ENCODE data around the gene UGT1A9. TPM values are rescaled to one million over a fixed set of nuclear protein-coding genes. Genes with fewer than 3 reads are reported as not detected.

The UGT1A9 gene
- polyA plus RNA-seq, 1 donor from 2014 or later, result not detected

GRCh38 chr2:233691443-233692433 lies 20.0 kb downstream of the UGT1A9 start:
- Histone ChIP-seq H3K4me3 (ENCODE audit: low read length) (no peak overlapping the region), H3K9me2 (ENCODE audit: insufficient read depth, low read length) (no peaks in the 10 kb centered on the region), H3K36me3 (ENCODE audit: insufficient read depth, low read length) (no peaks in the 10 kb centered on the region), H3F3A (ENCODE audit: insufficient read depth, low read length, poor library complexity, severe bottlenecking) (no peaks in the 10 kb centered on the region), H3K4me2 (ENCODE audit: low read length) (no peak overlapping the region), H2AFZ (ENCODE audit: low read depth, low read length) (no peak overlapping the region), H4K20me1 (ENCODE audit: insufficient read depth) (no peaks in the 10 kb centered on the region), H3K79me2 (replicated peaks; ENCODE audit: insufficient read depth, low read length) (no peaks in the 10 kb centered on the region), H3K9me3 (ENCODE audit: low read length) (no peaks in the 10 kb centered on the region), H3K9ac (ENCODE audit: low read length) (no peak overlapping the region), H3K27ac (ENCODE audit: low read length) (no peak overlapping the region), H3K27me3 (ENCODE audit: insufficient read depth, low read depth, low read length) (no peaks in the 10 kb centered on the region)
- TF ChIP-seq SMC3 (conservative IDR thresholded peaks at IDR 0.05; ENCODE audit: poor library complexity), result no peak
- no peak for TF ChIP-seq RAD21 (conservative IDR thresholded peaks at IDR 0.05)
- no peak for TF ChIP-seq REST (IDR thresholded peaks at IDR 0.05; ENCODE audit: borderline replicate concordance)
- no peak for TF ChIP-seq EZH2 (IDR thresholded peaks at IDR 0.05; ENCODE audit: borderline replicate concordance, insufficient read depth, low read length, poor library complexity, severe bottlenecking)
- no peak for TF ChIP-seq MXI1 (conservative IDR thresholded peaks at IDR 0.05; ENCODE audit: poor library complexity, severe bottlenecking)
- TF ChIP-seq CTCF (IDR thresholded peaks at IDR 0.05; ENCODE audit: poor library complexity, severe bottlenecking), result no peak
- TF ChIP-seq POLR2AphosphoS5 (IDR thresholded peaks at IDR 0.05), result no peak
- no peak for TF ChIP-seq TAF1 (IDR thresholded peaks at IDR 0.05; ENCODE audit: low read depth)
- TF ChIP-seq EP300 (conservative IDR thresholded peaks at IDR 0.05; ENCODE audit: poor library complexity, severe bottlenecking), result no peak

GRCh38 chr2:233692648-233693047 lies 20.9 kb downstream of the UGT1A9 start, which contains the start of gene UGT1A6:
UGT1A6 (plus strand) TSS chr2:233692890; CDS start chr2:233693005, 115 bp downstream.
- Histone ChIP-seq H3K9me3 (ENCODE audit: low read length) (no peaks in the 10 kb centered on the region), H3F3A (ENCODE audit: insufficient read depth, low read length, poor library complexity, severe bottlenecking) (no peaks in the 10 kb centered on the region), H3K36me3 (ENCODE audit: insufficient read depth, low read length) (no peaks in the 10 kb centered on the region), H4K20me1 (ENCODE audit: insufficient read depth) (no peaks in the 10 kb centered on the region), H3K79me2 (replicated peaks; ENCODE audit: insufficient read depth, low read length) (no peaks in the 10 kb centered on the region), H3K4me2 (ENCODE audit: low read length) (no peak within 1 kb of the TSS), H3K4me3 (ENCODE audit: low read length) (no peak within 1 kb of the TSS), H3K27ac (ENCODE audit: low read length) (no peak within 1 kb of the TSS), H3K9me2 (ENCODE audit: insufficient read depth, low read length) (no peaks in the 10 kb centered on the region), H2AFZ (ENCODE audit: low read depth, low read length) (no peak within 1 kb of the TSS), H3K9ac (ENCODE audit: low read length) (no peak within 1 kb of the TSS), H3K27me3 (ENCODE audit: insufficient read depth, low read depth, low read length) (no peaks in the 10 kb centered on the region)
- no peak for TF ChIP-seq EZH2 (IDR thresholded peaks at IDR 0.05; ENCODE audit: borderline replicate concordance, insufficient read depth, low read length, poor library complexity, severe bottlenecking)
- TF ChIP-seq MXI1 (conservative IDR thresholded peaks at IDR 0.05; ENCODE audit: poor library complexity, severe bottlenecking), result no peak
- TF ChIP-seq EP300 (conservative IDR thresholded peaks at IDR 0.05; ENCODE audit: poor library complexity, severe bottlenecking), result no peak
- TF ChIP-seq SMC3 (conservative IDR thresholded peaks at IDR 0.05; ENCODE audit: poor library complexity), result no peak
- TF ChIP-seq POLR2AphosphoS5 (IDR thresholded peaks at IDR 0.05), result no peak
- TF ChIP-seq CTCF (IDR thresholded peaks at IDR 0.05; ENCODE audit: poor library complexity, severe bottlenecking), result no peak
- TF ChIP-seq RAD21 (conservative IDR thresholded peaks at IDR 0.05), result no peak
- TF ChIP-seq REST (IDR thresholded peaks at IDR 0.05; ENCODE audit: borderline replicate concordance), result no peak
- no peak for TF ChIP-seq TAF1 (IDR thresholded peaks at IDR 0.05; ENCODE audit: low read depth)

All from neural cell (in vitro differentiated cells).